Amniotic stem cell (primary cell): Measurements from ENCODE around the gene DAPK1.

Experiments
- DNase-seq: peaks from one replicate; lab custom pipeline; 2025; lab: John Stamatoyannopoulos, UW

DAPK1 gene

GRCh38 chr9:87670572-87671264 lies 173.1 kb downstream of the DAPK1 start:
- DNase-seq: no peak

GRCh38 chr9:87671478-87671877 lies 173.8 kb downstream of the DAPK1 start:
- no peak for DNase-seq

GRCh38 chr9:87671925-87672324 lies 174.3 kb downstream of the DAPK1 start:
- DNase-seq: no peak

GRCh38 chr9:87672586-87672985 lies 174.9 kb downstream of the DAPK1 start:
- no peak for DNase-seq

- DNase-seq: no peak
These were observed 175.9 kb downstream of the DAPK1 start for GRCh38 chr9:87673446-87674120.

GRCh38 chr9:87674565-87675299 lies 177.1 kb downstream of the DAPK1 start:
- no peak for DNase-seq

GRCh38 chr9:87675906-87676515 lies 178.3 kb downstream of the DAPK1 start:
- no peak for DNase-seq

GRCh38 chr9:87676976-87677775 lies 179.5 kb downstream of the DAPK1 start:
- no peak for DNase-seq

- DNase-seq: no peak
These were observed 180.3 kb downstream of the DAPK1 start for GRCh38 chr9:87677776-87678587.

GRCh38 chr9:87678650-87679355 lies 181.1 kb downstream of the DAPK1 start:
- DNase-seq: peak; percentile 32

GRCh38 chr9:87681271-87682061 lies 183.8 kb downstream of the DAPK1 start:
- no peak for DNase-seq

GRCh38 chr9:87682085-87682484 lies 184.4 kb downstream of the DAPK1 start:
- no peak for DNase-seq

- DNase-seq: no peak
These were observed 185.0 kb downstream of the DAPK1 start for GRCh38 chr9:87682618-87683017.

- no peak for DNase-seq
These were observed 186.3 kb downstream of the DAPK1 start for GRCh38 chr9:87683751-87684626.

- no peak for DNase-seq
These were observed 187.1 kb downstream of the DAPK1 start for GRCh38 chr9:87684627-87685219.

- DNase-seq: no peak
These were observed 187.8 kb downstream of the DAPK1 start for GRCh38 chr9:87685441-87685840.

- no peak for DNase-seq
These were observed 188.3 kb downstream of the DAPK1 start for GRCh38 chr9:87685871-87686519.
